ENCODE data around the gene MINDY4. TPM values are rescaled to one million over a fixed set of nuclear protein-coding genes. Genes with fewer than 3 reads are reported as not detected.
A peak's percentile ranks its signal among the peaks of the same experiment; 100 is the strongest.

MINDY4 gene
- total RNA-seq, 1 donor = 10.5 TPM

DNA sequence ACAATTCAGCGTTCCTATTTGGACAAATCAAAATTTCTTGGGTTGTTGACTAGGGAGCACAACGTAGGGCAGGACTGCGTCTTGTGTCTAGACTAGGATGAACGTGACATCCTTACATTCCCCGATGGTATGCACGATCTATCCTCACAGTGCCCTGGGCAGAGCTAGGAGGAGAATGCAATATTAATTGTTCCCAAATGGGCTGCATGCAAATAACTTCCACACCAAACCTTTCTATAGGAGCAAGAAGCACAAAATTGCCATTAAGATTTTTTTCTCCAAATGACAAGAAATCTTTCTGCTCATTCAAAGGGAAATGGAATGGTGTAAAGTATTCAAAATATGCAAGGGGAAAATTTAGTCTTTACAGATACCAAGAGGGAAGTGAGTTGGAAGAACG is 119.0 kb downstream of the MINDY4 start:
- Histone ChIP-seq H3K79me2 (ENCODE audit: insufficient read depth, low read length) (no peaks in the 10 kb centered on the region), H3K4me1 (ENCODE audit: insufficient read depth, low read length) (peaks cover 17% of the 10 kb centered on the region), H3K27me3 (ENCODE audit: insufficient read depth, low read length) (peaks cover 38% of the 10 kb centered on the region), H2AFZ (ENCODE audit: low read length) (no peak overlapping the region), H3K27ac (ENCODE audit: low read depth, low read length) (no peak overlapping the region), H3K9me3 (ENCODE audit: low read depth, low read length) (no peaks in the 10 kb centered on the region), H4K20me1 (ENCODE audit: insufficient read depth, low read length) (peaks cover 4% of the 10 kb centered on the region), H3K36me3 (ENCODE audit: insufficient read depth, low read length) (no peaks in the 10 kb centered on the region), H3K4me3 (ENCODE audit: insufficient read depth, low read length) (no peak overlapping the region), H3K4me2 (ENCODE audit: insufficient read depth, low read length) (no peak overlapping the region)
- DNase-seq (ENCODE audit: insufficient read length, low spot score, missing footprints) = no peak
- TF ChIP-seq, protein P1, sequence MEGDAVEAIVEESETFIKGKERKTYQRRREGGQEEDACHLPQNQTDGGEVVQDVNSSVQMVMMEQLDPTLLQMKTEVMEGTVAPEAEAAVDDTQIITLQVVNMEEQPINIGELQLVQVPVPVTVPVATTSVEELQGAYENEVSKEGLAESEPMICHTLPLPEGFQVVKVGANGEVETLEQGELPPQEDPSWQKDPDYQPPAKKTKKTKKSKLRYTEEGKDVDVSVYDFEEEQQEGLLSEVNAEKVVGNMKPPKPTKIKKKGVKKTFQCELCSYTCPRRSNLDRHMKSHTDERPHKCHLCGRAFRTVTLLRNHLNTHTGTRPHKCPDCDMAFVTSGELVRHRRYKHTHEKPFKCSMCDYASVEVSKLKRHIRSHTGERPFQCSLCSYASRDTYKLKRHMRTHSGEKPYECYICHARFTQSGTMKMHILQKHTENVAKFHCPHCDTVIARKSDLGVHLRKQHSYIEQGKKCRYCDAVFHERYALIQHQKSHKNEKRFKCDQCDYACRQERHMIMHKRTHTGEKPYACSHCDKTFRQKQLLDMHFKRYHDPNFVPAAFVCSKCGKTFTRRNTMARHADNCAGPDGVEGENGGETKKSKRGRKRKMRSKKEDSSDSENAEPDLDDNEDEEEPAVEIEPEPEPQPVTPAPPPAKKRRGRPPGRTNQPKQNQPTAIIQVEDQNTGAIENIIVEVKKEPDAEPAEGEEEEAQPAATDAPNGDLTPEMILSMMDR (IDR thresholded peaks at IDR 0.05; ENCODE audit: extremely low read depth, low read depth, low read length) = no peak

DNA sequence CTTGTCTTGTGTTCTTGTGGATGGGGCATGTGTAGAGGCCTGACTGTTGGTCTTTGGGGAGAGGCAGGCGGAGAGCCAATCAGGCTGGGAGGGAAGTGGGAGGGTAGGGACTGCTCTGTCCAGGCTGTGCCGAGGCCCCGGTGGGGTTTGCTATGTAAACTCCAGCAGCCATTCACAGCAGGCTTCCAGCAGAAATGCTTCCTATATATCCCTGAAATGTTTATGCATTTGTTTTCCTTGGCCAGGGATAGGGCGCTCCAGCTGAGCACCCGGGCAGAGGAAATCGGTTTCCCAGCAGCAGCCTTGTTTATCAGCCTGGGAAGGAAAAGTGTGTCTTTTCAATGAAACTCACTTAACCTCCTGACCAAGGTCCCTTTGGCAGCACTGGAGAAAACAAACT is 122.1 kb downstream of the MINDY4 start:
- no peak overlapping the region for H3K4me2 ChIP-seq (ENCODE audit: insufficient read depth, low read length)
- H3K79me2 ChIP-seq (ENCODE audit: insufficient read depth, low read length) = no peaks in the 10 kb centered on the region
- peaks cover 4% of the 10 kb centered on the region for H4K20me1 ChIP-seq (ENCODE audit: insufficient read depth, low read length)
- peaks cover 21% of the 10 kb centered on the region for H3K4me1 ChIP-seq (ENCODE audit: insufficient read depth, low read length)
- TF ChIP-seq, protein P1 (IDR thresholded peaks at IDR 0.05; ENCODE audit: extremely low read depth, low read depth, low read length) = no peak
- H3K36me3 ChIP-seq (ENCODE audit: insufficient read depth, low read length) = no peaks in the 10 kb centered on the region
- H3K9me3 ChIP-seq (ENCODE audit: low read depth, low read length) = no peaks in the 10 kb centered on the region
- peaks cover 38% of the 10 kb centered on the region for H3K27me3 ChIP-seq (ENCODE audit: insufficient read depth, low read length)
- no peak overlapping the region for H2AFZ ChIP-seq (ENCODE audit: low read length)
- H3K4me3 ChIP-seq (ENCODE audit: insufficient read depth, low read length) = no peak overlapping the region
- no peak overlapping the region for H3K27ac ChIP-seq (ENCODE audit: low read depth, low read length)
- DNase-seq (ENCODE audit: insufficient read length, low spot score, missing footprints) = peak; percentile 94

DNA sequence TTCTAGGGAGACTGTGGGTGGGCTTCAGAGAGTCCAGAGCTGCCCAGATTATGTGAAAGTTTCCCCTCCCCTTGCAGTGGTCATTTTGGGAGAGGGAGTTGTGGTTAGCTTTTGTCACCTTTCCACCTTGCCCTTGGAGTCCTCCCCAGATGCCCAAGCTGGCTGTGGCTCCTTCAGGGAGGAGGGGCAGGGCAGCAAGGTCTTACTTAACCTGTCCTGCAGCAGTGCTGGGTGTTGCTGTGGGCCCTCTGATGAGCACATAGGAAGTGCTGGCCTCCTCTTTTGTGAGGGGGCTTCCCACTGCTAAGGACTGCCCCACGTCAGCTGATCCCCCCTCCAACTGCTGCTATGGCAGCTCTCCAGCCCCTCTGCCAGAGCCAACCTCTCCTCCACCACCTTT is 122.8 kb downstream of the MINDY4 start:
- H4K20me1 ChIP-seq (ENCODE audit: insufficient read depth, low read length) = peaks cover 4% of the 10 kb centered on the region
- DNase-seq (ENCODE audit: insufficient read length, low spot score, missing footprints) = no peak
- no peak overlapping the region for H2AFZ ChIP-seq (ENCODE audit: low read length)
- H3K36me3 ChIP-seq (ENCODE audit: insufficient read depth, low read length) = no peaks in the 10 kb centered on the region
- H3K27me3 ChIP-seq (ENCODE audit: insufficient read depth, low read length) = peaks cover 39% of the 10 kb centered on the region
- H3K79me2 ChIP-seq (ENCODE audit: insufficient read depth, low read length) = no peaks in the 10 kb centered on the region
- no peak overlapping the region for H3K4me2 ChIP-seq (ENCODE audit: insufficient read depth, low read length)
- H3K4me1 ChIP-seq (ENCODE audit: insufficient read depth, low read length) = peaks cover 16% of the 10 kb centered on the region
- no peaks in the 10 kb centered on the region for H3K9me3 ChIP-seq (ENCODE audit: low read depth, low read length)
- TF ChIP-seq, protein P1 (IDR thresholded peaks at IDR 0.05; ENCODE audit: extremely low read depth, low read depth, low read length) = no peak
- no peak overlapping the region for H3K4me3 ChIP-seq (ENCODE audit: insufficient read depth, low read length)
- H3K27ac ChIP-seq (ENCODE audit: low read depth, low read length) = no peak overlapping the region

DNA sequence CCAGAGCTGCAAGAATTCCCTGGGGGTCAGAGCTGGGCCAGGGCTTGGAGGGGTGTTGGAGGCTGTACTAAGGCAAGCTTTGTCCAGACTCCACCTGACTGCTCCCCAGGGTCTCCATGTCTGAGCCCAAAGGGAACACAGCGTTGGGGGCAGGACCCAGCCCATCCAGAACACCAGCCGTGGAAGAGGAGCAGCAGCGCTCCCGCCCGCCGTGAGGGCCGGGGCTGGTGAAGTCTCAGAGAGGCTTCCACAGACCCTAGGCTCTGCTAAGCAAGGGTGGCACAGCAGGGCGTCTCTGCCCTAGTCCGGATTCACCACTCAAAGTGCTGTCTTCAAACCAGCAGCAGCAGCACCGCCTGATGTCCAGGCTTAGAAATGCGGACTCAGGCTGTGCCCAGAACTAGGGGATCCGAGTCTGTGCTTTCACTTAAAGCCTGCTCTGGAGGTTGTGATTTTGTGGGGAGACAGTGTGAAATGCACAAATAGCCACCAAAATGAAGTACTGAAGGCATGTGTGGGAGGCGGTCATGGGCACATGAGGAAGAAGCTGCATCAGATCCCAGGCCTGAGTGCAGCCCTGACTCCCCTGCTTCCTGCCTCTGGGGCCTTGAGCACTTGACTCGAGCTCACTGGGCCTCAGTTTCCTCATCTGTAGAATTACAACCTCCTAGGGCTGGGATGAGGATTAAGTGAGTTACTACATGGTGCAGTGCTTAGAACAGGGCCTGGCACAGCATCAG is 123.8 kb downstream of the MINDY4 start:
- no peak overlapping the region for H3K27ac ChIP-seq (ENCODE audit: low read depth, low read length)
- H3K79me2 ChIP-seq (ENCODE audit: insufficient read depth, low read length) = no peaks in the 10 kb centered on the region
- DNase-seq (ENCODE audit: insufficient read length, low spot score, missing footprints) = no peak
- H3K36me3 ChIP-seq (ENCODE audit: insufficient read depth, low read length) = no peaks in the 10 kb centered on the region
- no peak overlapping the region for H2AFZ ChIP-seq (ENCODE audit: low read length)
- H3K27me3 ChIP-seq (ENCODE audit: insufficient read depth, low read length) = peaks cover 37% of the 10 kb centered on the region
- H3K9me3 ChIP-seq (ENCODE audit: low read depth, low read length) = no peaks in the 10 kb centered on the region
- H3K4me1 ChIP-seq (ENCODE audit: insufficient read depth, low read length) = peaks cover 12% of the 10 kb centered on the region
- H3K4me2 ChIP-seq (ENCODE audit: insufficient read depth, low read length) = no peak overlapping the region
- peaks cover 4% of the 10 kb centered on the region for H4K20me1 ChIP-seq (ENCODE audit: insufficient read depth, low read length)
- TF ChIP-seq, protein P1 (IDR thresholded peaks at IDR 0.05; ENCODE audit: extremely low read depth, low read depth, low read length) = no peak
- no peak overlapping the region for H3K4me3 ChIP-seq (ENCODE audit: insufficient read depth, low read length)
